GM18508 (cell line): Measurements from ENCODE around the gene LRSAM1.

Experiments used
- ATAC-seq: cut with Tn5 transposase; IDR thresholded peaks from one replicate; pipeline ENCODE4 v1.9.1; 2021; ENCODE audit warnings: moderate number of reproducible peaks; ENCODE audit not compliant: insufficient read depth, unreplicated experiment

Gene LRSAM1

DNA sequence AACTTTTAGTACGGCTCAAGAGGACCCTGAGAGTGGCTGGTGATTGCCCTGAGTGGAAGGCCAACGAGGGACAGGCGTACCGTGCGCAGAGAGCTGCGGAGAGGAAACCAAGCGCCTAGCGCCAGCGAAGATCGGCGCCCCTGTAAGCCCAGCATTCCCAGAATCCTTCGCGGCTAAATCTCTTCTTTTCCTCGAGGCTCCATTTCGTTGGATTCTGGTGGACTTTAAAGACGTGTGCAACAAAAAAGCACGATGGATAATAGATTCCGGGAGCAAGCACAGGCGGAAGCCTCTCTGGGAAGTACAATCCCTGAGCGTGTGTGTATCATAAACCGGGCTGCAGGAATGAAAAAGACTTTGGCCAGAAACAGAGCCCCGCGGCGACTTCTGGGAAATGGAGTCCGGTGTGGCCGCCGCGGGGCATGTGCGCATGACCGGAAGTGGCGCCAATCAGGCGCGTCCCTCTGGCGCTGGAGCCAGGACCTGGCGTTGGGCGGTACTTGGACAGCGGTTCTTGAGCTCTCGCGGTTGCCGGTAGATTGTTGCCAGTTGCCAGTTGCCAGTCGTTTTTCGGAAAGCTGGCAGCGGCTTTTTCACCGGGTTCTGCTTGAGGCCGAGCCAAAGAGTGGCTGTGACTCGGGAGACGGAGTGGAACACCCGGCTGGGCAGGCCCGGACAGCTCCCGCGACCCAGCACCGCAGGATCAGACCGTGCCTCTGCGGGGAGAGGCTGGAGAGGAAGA is 27.2 kb upstream of the LRSAM1 start, which contains the start of gene ZNF79:
Gene ZNF79, plus strand, starts transcription at position 449 of the 742 bp plus-strand sequence. CDS start 406 bp downstream, outside the sequence.
- ATAC-seq = no peak

DNA sequence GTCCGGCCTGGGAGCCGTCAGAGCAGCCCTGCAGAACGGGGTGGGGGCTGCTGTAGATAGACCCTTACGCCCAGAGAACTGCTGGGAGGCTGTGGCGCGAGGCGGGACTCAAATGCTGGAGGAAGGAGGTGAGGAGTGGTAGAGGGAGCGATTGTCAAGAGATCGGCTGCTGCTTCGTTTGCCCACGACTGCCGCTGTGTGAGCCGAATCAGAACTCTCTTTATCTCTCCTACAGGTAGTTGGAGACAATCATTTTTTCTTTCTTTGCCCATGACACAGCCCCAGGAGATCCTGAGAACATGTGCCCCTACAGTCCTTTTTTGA is 26.7 kb upstream of the LRSAM1 start:
- ATAC-seq = no peak

DNA sequence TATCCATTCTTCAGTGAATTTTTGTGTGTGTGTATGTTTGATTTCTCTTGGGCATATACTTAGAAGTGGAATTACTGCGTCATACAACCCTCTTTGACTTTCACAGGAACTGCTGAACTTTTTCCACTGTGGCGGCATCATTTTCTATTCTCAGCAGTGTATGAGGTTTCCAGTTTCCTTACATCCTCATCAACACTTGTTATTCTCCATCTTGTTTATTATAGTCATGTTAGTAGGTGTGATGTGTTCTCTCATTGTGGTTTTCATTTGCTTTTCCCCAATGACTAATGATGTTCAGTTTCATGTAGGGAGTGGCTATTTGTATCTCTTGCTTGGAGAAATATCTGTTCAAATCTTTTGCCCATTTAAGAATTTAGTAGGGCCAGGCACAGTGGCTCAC is 24.6 kb upstream of the LRSAM1 start:
- ATAC-seq = no peak

DNA sequence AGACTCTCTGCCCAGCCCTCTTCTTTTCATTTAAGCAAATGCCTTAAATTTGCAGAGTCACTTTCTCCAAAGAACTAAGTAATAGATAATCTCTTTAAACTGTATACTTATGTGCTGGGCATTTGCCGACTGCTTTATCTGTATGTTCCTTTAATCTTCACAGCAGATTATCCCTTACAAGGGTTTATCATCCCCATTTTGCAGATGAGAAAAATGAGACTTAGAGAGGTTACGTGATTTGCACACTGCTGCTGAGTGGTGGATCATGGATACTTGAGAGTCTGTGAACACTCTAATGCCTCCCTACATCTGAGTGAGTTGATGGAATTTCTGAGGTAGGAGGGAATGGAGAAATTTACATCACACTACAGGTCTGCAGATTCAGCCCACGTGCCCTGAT is 23.0 kb upstream of the LRSAM1 start:
- no peak for ATAC-seq

DNA sequence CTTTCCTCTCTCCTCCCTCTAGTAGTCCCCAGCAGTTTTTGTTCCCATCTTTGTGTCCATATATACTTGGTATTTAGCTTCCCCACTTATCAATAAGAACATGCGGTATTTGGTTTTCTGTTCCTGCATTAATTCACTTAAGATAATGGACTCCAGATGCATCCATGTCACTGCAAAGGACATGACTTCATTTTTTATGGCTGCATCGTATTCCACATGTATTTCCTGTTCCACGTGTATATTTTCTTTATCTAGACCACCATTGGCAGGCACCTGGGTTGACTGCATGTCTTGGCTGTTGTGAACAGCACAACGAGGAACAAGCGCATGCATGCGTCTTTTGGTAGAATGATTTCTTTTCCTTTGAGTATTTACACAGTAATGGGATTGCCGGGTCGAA is 20.9 kb upstream of the LRSAM1 start:
- ATAC-seq = no peak

DNA sequence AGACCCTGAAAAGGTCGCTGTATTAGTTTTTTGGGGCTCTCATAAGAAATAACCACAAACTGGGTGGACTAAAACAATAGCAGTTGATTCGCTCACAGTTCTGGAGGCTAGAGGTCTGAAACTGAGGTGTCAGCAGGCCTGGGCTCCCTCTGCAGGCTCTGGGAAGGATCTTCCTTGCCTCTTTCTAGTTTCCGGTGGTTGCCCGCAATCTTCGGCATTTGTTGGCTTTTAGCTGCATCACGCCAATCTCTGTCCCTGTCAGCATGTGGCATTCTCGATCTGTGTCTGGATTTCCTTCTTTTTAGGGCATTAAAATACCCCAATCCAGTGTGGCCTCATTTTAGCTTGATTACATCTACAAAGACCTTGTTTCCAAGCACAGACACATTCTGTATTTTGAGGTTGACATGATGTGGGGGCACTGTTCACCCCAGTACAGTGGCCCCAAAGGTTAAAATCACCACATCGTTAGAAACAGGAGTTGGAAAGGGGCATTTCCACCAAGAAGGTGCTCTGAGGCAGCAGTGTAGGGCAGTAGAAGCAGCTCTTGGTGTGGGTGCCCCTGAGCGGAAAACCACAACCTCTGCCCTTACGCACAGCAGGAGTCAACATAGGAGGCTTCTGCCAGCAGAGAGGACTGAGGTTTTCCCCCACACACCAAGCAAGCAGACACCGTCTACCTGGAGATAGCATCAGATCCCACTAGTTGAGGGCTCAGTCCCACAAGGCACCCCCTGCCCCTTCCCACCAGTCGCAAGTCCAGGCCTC is 13.6 kb upstream of the LRSAM1 start:
- ATAC-seq = no peak

DNA sequence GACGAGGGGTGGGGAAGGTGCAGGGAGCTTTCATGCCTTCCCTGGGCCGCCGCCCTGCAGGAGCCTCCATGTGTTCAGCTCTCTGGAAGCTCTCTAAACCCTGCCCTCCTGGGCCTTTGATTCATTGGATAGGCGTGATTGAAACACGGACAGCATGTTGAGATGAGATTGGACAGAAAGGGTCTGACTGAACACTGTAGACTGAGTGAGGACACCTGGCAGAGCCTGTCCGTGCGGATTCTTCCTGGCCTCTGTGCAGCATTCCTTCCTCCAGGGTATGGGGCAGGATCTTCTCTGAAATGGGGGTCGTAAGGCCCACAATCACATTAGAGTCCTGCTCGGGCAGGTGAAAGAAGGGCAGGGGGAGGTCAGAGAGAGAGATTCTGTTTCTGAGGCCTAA is 12.9 kb upstream of the LRSAM1 start:
- no peak for ATAC-seq

DNA sequence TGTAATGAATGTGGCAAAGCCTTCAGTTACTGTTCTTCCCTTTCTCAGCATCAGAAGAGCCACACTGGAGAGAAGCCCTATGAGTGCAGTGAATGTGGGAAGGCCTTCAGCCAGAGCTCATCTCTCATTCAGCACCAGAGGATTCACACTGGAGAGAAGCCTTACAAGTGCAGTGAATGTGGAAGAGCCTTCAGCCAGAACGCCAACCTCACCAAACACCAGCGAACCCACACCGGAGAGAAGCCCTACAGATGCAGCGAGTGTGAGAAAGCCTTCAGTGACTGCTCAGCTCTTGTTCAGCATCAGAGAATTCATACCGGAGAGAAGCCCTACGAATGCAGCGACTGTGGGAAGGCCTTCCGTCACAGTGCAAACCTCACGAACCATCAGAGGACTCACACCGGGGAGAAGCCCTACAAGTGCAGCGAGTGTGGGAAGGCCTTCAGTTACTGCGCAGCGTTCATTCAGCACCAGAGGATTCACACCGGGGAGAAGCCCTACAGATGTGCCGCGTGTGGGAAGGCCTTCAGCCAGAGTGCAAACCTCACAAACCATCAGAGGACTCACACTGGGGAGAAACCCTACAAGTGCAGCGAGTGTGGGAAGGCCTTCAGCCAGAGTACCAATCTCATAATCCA is 6.9 kb upstream of the LRSAM1 start:
- ATAC-seq = no peak

DNA sequence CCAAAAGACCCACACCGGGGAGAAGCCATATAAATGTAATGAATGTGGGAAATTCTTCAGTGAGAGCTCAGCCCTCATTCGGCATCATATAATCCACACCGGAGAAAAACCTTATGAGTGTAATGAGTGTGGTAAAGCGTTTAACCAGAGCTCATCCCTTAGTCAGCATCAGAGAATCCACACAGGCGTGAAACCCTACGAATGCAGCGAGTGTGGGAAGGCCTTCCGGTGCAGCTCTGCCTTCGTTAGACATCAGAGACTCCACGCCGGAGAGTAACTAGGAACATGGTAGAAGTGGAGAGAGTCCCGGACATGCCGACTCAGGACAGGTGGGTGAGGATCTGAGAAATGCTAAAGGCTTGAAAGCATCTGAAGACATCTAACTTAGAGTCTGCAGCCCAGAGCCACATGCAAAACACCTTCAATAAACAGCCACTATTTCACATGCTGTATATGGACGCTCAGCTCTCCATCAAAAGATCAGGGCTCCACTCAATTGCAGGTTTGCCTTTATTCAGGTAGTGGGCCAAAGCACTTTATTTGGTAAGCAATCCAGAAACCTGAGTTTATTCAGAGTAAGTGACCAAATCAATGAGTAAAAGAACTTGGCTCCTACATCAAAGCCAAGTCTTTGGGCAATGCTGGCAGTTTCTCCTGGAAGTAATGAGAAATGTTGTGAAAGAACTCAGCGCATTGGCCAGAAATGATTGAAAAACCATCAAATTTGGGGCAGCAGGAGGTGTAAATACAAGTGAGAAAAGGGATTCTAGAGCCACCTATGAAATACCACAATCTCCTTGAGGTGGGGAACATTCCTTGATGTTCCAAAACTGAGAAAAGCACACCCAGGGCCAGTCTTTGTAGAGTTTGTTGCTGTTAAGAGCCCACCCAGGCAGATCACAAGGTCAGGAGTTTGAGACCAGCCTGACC is 6.1 kb upstream of the LRSAM1 start:
- ATAC-seq = no peak

DNA sequence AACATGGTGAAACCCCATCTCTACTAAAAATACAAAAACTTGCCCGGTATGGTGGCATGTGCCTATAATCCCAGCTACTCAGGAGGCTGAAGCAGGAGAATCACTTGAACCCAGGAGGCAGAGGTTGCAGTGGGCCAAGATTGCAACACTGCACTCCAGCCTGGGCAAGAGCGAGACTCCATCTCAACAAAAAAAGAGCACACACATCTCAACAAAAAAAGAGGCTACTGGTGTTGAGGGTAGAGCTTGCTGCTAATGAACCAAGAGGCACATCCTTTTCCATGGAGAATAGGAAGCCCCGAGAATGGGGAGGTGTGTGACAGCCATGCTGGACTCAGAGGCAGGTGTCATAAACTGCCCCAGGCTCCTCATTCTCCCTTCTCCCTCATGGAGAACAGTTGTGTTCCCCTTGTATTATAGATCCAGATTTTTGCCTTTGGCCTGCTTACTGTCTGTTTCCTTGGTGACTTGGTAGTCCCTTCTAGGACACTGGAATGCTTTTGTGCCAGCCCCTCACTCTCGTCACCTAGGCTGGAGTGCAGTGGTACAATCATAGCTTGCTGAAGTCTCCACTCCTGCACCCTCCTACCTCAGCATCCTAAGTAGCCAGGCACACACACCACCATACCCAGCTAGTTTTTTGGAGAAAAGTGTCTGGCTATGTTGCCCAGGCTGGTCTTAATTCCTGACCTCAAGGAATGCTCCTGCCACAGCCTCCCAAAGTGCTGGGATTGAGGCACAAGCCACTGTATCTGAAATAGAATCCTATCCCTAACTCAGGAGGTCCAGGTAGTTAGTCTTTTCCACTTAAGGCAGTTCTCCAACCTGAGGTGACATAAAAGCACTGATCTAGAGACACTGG is 5.2 kb upstream of the LRSAM1 start:
- no peak for ATAC-seq

DNA sequence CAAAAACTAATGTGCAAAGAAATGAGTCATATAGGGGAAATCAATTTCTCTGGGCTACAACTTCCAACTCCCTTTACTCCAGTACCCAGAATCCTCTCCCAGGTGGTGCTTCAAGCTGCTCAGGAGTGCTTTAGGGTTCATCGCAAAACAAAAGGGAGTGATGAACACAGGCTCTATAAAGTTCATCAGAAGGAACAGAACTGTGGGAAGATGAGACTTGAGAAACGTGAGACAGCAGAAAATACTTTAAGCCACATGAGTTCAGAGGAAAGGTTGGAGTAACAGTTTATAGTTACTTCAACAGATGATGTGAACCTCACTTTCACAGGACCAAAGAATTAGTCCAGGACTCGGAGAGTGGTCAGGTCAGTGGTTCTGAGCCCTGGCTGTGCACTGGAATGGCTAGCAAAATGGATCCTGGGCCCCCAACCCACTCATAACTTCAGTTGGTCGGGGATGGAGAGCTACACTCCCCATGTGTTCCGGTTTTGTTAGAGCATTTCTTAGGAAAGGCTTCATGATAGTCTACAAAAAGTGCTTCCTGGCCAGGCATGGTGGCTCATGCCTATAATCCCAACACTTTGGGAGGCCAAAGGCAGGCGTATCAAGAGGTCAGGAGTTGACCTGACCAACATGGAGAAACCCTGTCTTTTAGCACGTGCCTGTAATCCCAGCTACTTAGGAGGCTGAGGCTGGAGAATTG is 4.4 kb upstream of the LRSAM1 start:
- no peak for ATAC-seq

DNA sequence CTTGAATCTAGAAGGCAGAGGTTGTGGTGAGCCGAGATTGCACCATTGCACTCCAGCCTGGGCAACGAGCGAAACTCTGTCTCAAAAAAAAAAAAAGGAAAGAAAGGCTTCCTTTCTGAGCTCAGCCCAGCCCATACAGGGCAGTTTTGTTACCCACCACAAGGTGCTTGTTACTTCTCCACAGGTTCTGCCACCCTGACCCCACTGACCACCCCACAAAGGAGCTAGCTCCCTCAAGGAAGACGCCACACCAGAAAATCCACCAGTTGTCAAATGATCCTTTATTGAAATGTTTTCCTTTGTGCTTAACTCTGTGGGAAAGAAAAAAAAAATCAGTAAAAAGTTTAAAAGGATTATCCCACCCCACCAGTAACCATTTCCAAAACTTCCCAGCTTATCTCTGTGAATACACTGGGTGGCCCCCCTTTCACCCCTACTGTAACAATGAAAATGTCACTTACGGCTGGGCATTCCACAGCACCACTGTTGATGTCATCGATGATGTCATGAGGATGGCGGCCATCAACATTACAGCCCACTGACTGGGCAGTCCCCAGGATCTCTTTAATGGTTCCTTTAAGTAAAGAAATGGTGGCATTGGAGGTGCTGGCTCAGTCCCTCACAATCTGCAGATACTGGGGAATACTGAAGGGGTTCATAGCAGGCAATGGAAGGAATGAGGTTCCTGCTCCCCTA is 3.7 kb upstream of the LRSAM1 start:
- ATAC-seq = no peak

DNA sequence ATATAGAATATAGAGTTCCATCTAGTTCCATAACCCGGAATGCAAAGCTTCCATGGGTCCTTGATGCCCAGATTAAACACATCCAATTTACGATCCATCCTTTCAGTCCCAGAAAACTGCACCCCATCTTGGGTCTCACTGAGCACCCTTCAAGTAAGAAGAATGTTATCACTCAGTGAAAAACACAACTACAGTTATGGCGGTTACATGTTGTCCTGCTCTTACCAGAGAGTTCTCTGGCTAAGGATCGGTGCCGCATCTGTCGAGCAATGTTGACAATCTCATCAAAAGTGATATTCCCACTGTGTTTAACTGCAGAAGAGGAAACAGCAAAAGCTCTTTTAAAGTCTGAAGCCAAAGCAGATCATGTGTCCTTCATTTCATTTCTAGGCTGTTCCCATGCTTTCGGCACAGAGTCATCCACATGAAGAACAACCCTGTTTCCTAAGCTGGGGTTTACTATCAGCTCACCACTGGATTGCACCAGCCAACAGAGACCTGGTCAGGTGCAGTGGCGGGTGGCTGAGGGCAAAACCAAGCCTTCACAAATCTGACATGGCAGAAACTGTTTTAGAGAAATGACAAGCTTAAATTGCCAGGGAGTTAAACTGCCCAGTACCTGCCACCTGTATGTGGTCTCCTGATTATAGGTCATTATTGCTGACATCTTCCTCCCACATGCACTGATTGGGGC is 3.1 kb upstream of the LRSAM1 start:
- no peak for ATAC-seq

DNA sequence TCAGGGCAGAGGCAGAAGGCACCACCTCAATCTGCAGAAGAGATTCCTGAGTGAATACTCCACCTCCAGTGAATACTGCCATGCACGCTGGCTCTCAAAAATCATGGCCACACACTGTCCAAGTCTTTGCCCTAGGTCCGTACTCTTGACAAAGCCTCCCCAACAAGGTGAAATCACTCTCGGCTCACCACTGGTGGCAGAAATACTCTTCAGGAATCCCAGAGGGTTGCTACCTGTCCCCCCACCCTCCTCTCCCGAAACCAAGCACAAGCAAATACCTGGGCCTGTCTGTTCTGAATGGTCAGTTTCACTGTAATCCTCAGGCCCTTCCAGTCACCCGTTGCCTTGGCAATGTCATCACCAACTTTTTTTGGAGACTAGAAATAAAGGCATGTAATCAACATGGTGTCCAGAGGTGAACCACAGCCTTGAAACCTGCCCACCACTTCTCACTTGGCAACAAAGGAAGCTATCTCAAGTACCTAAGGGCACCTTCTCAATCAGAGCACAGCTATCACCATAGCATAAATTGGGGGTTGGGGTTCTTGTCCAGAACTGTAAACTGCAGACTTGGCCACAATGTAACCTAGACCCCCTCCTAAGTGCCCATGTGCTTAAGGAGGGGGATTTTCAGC is 1.9 kb upstream of the LRSAM1 start:
- ATAC-seq = no peak

DNA sequence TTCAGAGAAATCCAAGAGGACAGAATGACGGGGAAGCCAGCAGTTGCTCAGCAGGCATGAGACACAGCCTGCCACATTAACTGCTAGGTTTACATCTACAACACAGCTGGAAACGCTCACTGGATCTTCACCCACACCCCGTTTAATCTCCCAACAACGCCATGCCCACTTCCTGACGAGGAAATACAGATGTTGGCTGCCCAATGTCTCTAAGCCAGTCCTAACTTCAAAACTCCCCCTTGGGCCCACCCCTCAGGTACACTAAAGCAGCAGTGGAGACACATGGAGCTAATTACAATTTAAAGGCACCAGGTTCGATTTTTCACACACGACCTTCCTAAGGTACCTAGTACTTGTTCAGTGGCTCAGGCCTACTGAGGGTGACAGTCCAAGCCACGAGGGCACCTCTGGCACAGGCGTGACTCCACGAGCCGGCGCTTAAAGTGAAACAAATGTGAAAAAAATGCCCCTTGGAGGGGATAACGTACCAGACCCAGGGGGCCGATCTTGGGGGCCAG is 1.0 kb upstream of the LRSAM1 start:
- no peak for ATAC-seq

DNA sequence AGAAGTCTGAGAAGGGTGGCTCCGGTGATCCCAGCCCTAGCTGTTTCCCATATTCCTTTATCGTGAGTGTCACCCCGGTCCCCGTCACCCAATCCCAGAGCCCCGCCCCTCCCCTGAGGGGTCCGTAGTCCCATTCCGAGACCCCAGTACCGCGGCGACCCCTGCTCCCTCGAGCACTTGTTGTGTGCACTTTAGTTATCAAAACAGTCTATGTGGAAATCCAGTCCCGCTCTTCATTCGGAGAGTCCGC is 223 bp downstream of the LRSAM1 start:
- ATAC-seq = no peak

DNA sequence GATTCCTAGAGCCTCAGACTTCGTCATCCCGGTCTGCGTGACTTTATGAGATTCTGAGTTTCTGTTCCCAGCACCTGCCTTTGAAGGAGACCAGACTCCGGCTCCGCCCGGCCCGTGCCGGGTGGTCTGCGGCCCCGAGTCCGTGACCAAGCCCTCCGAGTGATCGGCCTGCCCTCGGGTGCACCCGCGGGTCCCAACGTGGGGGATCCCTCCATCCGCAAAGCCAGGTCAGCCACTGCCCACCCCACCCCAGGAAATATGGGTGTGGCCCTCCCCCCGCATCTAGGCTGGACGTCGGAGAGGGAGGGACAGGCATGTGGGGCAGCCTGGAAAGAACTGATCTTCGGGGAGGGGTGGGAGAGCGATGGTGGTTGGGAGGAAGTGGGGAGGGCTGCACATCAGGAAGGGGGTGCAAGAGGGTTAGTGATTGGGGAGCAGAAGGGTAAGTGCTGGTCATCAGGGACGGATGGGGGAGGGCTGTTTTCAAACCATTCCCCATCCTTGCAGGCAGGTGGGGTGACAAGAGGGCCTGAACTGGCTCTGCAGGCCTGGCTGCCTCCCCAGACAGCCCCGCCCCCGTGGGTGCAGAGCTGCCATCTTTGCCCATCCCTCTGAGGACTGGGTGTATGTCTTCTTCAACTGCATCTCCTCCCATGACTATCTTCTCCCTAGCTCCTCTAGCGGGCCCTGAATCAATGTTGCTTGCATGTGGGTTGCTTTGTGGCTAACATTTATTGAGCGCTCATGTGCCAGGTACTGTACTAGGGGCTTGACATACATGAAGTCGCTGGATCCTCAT is 747 bp downstream of the LRSAM1 start:
- no peak for ATAC-seq
